Sigmoid colon (tissue), 4 donors: ENCODE results near the gene SPATC1L.
"Not testable (repeated sequence)": the region's sequence is repeated elsewhere in the genome, so short reads cannot be mapped to it uniquely, and the experiment has no call there.

Source experiments
- CTCF ChIP-seq, 4 experiments: fragments of 450-650 bp in 3 of 4; fragments of 200-600 bp in 1 of 4; IDR thresholded peaks; one replicate each; pipeline ENCODE4 v1.5.1; 2016 to 2019; ENCODE audit warnings: antibody characterized with exemption in 4 of 4, mild to moderate bottlenecking in 3 of 4, moderate library complexity in 2 of 4
- EP300 ChIP-seq, 4 donors: sonication (generic); formaldehyde crosslinking; IDR thresholded peaks; one replicate each; pipeline ENCODE4 v1.6.1; 2017; ENCODE audit warnings: antibody characterized with exemption in 4 of 4
- POLR2A ChIP-seq, 2 donors: fragments of 450-650 bp; IDR thresholded peaks; one replicate each; pipeline ENCODE4 v1.6.1; 2016; ENCODE audit warnings: antibody characterized with exemption in 2 of 2, mild to moderate bottlenecking in 2 of 2, moderate library complexity in 2 of 2
- POLR2AphosphoS5 ChIP-seq, 4 donors: sonication (generic); formaldehyde crosslinking; IDR thresholded peaks; one replicate each; pipeline ENCODE4 v1.6.1; 2017; ENCODE audit warnings: antibody characterized with exemption in 4 of 4

GRCh38 chr21:46200877-46201803 lies 16.9 kb upstream of the SPATC1L start:
- not testable (repeated sequence) for TF ChIP-seq CTCF, EP300, POLR2A, POLR2AphosphoS5 (IDR thresholded peaks at IDR 0.05)
